Activated CD4-positive, alpha-beta memory T cell treated with anti-CD3 and anti-CD28 coated beads, Interleukin-2, amount 10 ng/mL, durations not matched to agents 7 days and 5 days (primary cell): ENCODE results near the gene EIF5AL1. TPM values are rescaled to one million over a fixed set of nuclear protein-coding genes. Genes with fewer than 3 reads are reported as not detected.
"Not testable (repeated sequence)": the region's sequence is repeated elsewhere in the genome, so short reads cannot be mapped to it uniquely, and the experiment has no call there.

ENCODE experiments used
- CTCF ChIA-PET: fragments of 350-600 bp; sonication (Branson Sonifier 250); formaldehyde crosslinking; loops from one replicate; lab custom pipeline; 2021; ENCODE audit warnings: antibody characterized with exemption, inconsistent platforms; lab: Charles Lee
- POLR2A ChIA-PET: fragments of 350-600 bp; sonication (Branson Sonifier 250); formaldehyde crosslinking; loops from one replicate; lab custom pipeline; 2021; ENCODE audit warnings: antibody characterized with exemption; lab: Charles Lee
- DNase-seq: peaks from one replicate; pipeline ENCODE4 v3.0.0-alpha.2; 2020
- H3K27ac Mint-ChIP-seq: one replicate; pipeline ENCODE4 v1.8.0; 2021; ENCODE audit warnings: mild to moderate bottlenecking, mixed read lengths
- H3K27me3 Mint-ChIP-seq: one replicate; pipeline ENCODE4 v1.8.0; 2021; ENCODE audit warnings: mixed read lengths
- H3K36me3 Mint-ChIP-seq: one replicate; pipeline ENCODE4 v1.8.0; 2021; ENCODE audit warnings: low read depth, mixed read lengths
- H3K4me1 Mint-ChIP-seq: one replicate; pipeline ENCODE4 v1.8.0; 2021; ENCODE audit warnings: mixed read lengths
- H3K4me3 Mint-ChIP-seq: one replicate; pipeline ENCODE4 v1.8.0; 2021; ENCODE audit warnings: mild to moderate bottlenecking, mixed read lengths
- H3K9me3 Mint-ChIP-seq: one replicate; pipeline ENCODE4 v1.8.0; 2021; ENCODE audit warnings: mixed read lengths
- total RNA-seq, 2 experiments: library from RNA; stranded (reverse); gene quantifications; one replicate each; pipeline ENCODE4 v1.2.3, GENCODE V29; 2021

EIF5AL1 gene
- total RNA-seq, 2 experiments from 2014 or later = 1.2 to 1.7 TPM

GRCh38 chr10:79528261-79528660, 15.9 kb downstream of the EIF5AL1 start:
- DNase-seq, H3K27me3 Mint-ChIP-seq, H3K9me3 Mint-ChIP-seq, H3K4me3 Mint-ChIP-seq, POLR2A ChIA-PET, CTCF ChIA-PET, H3K27ac Mint-ChIP-seq, H3K36me3 Mint-ChIP-seq, H3K4me1 Mint-ChIP-seq: not testable (repeated sequence)

- CTCF ChIA-PET, DNase-seq, H3K27ac Mint-ChIP-seq, POLR2A ChIA-PET, H3K27me3 Mint-ChIP-seq, H3K9me3 Mint-ChIP-seq, H3K36me3 Mint-ChIP-seq, H3K4me3 Mint-ChIP-seq, H3K4me1 Mint-ChIP-seq: not testable (repeated sequence)
Measured at GRCh38 chr10:79533142-79533902, 21.0 kb downstream of the EIF5AL1 start.

GRCh38 chr10:79533903-79534175, 21.5 kb downstream of the EIF5AL1 start:
- POLR2A ChIA-PET, DNase-seq, H3K27ac Mint-ChIP-seq, H3K9me3 Mint-ChIP-seq, H3K4me1 Mint-ChIP-seq, H3K36me3 Mint-ChIP-seq, H3K27me3 Mint-ChIP-seq, H3K4me3 Mint-ChIP-seq, CTCF ChIA-PET: not testable (repeated sequence)

- H3K9me3 Mint-ChIP-seq, H3K27me3 Mint-ChIP-seq, H3K36me3 Mint-ChIP-seq, H3K4me3 Mint-ChIP-seq, H3K27ac Mint-ChIP-seq, DNase-seq: not testable (repeated sequence)
- ChIA-PET POLR2A (interaction anchor here (1.2 kb wide), 1 partner anchor 9 kb away, joined by 3 read pairs; no protein-coding TSS in a partner anchor), CTCF (interaction anchor here (1.1 to 2.2 kb wide), 6 partner anchors 10 to 391 kb away, joined by 4 to 11 read pairs (median 6); partner anchors contain the start of gene SFTPA1)
- peaks cover 20% of the 10 kb centered on the region for H3K4me1 Mint-ChIP-seq
Measured at GRCh38 chr10:79538311-79538710, 26.0 kb downstream of the EIF5AL1 start.

- H3K27ac Mint-ChIP-seq, POLR2A ChIA-PET, H3K4me3 Mint-ChIP-seq, H3K36me3 Mint-ChIP-seq, H3K9me3 Mint-ChIP-seq, H3K27me3 Mint-ChIP-seq, DNase-seq, CTCF ChIA-PET: not testable (repeated sequence)
- H3K4me1 Mint-ChIP-seq = peaks cover 20% of the 10 kb centered on the region
Measured at GRCh38 chr10:79540930-79541329, 28.6 kb downstream of the EIF5AL1 start.

GRCh38 chr10:79542626-79543025, 30.3 kb downstream of the EIF5AL1 start:
- CTCF ChIA-PET = interaction anchor here (1.4 kb wide), 1 partner anchor 66 kb away, joined by 6 read pairs; no protein-coding TSS in a partner anchor

GRCh38 chr10:79544408-79544807, 32.1 kb downstream of the EIF5AL1 start:
- H3K27me3 Mint-ChIP-seq, CTCF ChIA-PET, DNase-seq, H3K4me3 Mint-ChIP-seq, H3K9me3 Mint-ChIP-seq, POLR2A ChIA-PET, H3K27ac Mint-ChIP-seq: not testable (repeated sequence)
- Mint-ChIP-seq H3K4me1 (peaks cover 52% of the 10 kb centered on the region), H3K36me3 (peaks cover 19% of the 10 kb centered on the region)

More at GRCh38 chr10:79542626-79543025, 30.3 kb downstream of the EIF5AL1 start:
- H3K4me3 Mint-ChIP-seq = no peak overlapping the region
- no peak overlapping the region for H3K27ac Mint-ChIP-seq
- H3K36me3 Mint-ChIP-seq = peaks cover 16% of the 10 kb centered on the region
- no peaks in the 10 kb centered on the region for H3K27me3 Mint-ChIP-seq
- H3K9me3 Mint-ChIP-seq = peaks cover 7% of the 10 kb centered on the region
- DNase-seq = no peak
- POLR2A ChIA-PET = interaction anchor here (0.6 kb wide), 1 partner anchor 511 kb away, joined by 3 read pairs; no protein-coding TSS in a partner anchor
- peaks cover 36% of the 10 kb centered on the region for H3K4me1 Mint-ChIP-seq

- H3K4me1 Mint-ChIP-seq = peaks cover 56% of the 10 kb centered on the region
- H3K27ac Mint-ChIP-seq, DNase-seq, H3K27me3 Mint-ChIP-seq, CTCF ChIA-PET, H3K4me3 Mint-ChIP-seq, H3K9me3 Mint-ChIP-seq, POLR2A ChIA-PET: not testable (repeated sequence)
- H3K36me3 Mint-ChIP-seq = peaks cover 19% of the 10 kb centered on the region
Measured at GRCh38 chr10:79544926-79545659, 32.8 kb downstream of the EIF5AL1 start.

GRCh38 chr10:79547128-79547527, 34.8 kb downstream of the EIF5AL1 start:
- POLR2A ChIA-PET = interaction anchor here (1.2 kb wide), 1 partner anchor 9 kb away, joined by 3 read pairs; no protein-coding TSS in a partner anchor

GRCh38 chr10:79547973-79548372, 35.6 kb downstream of the EIF5AL1 start:
- DNase-seq = peak; percentile 39
- Mint-ChIP-seq H3K27me3 (no peaks in the 10 kb centered on the region), H3K4me3 (no peak overlapping the region), H3K36me3 (peaks cover 19% of the 10 kb centered on the region), H3K27ac (peak overlapping the region; percentile 81), H3K9me3 (peaks cover 7% of the 10 kb centered on the region), H3K4me1 (peaks cover 47% of the 10 kb centered on the region)
- ChIA-PET POLR2A (interaction anchor here (1.2 kb wide), 1 partner anchor 10 kb away, joined by 3 read pairs; no protein-coding TSS in a partner anchor), CTCF (interaction anchor here (0.9 to 3.0 kb wide), 3 partner anchors 11 to 16 kb away, joined by 3 to 11 read pairs (median 4); no protein-coding TSS in a partner anchor)

More at GRCh38 chr10:79547128-79547527, 34.8 kb downstream of the EIF5AL1 start:
- not testable (repeated sequence) for H3K27me3 Mint-ChIP-seq, DNase-seq, H3K4me3 Mint-ChIP-seq, H3K9me3 Mint-ChIP-seq
- CTCF ChIA-PET = interaction anchor here (1.1 to 3.0 kb wide), 2 partner anchors 10 to 15 kb away, joined by 4 to 11 read pairs; no protein-coding TSS in a partner anchor
- H3K27ac Mint-ChIP-seq = peak overlapping the region; percentile 81
- H3K36me3 Mint-ChIP-seq = peaks cover 19% of the 10 kb centered on the region
- H3K4me1 Mint-ChIP-seq = peaks cover 49% of the 10 kb centered on the region

GRCh38 chr10:79552143-79552542, 39.8 kb downstream of the EIF5AL1 start:
- DNase-seq = no peak
- Mint-ChIP-seq H3K27ac (no peak overlapping the region), H3K9me3 (no peaks in the 10 kb centered on the region), H3K4me1 (peaks cover 40% of the 10 kb centered on the region), H3K27me3 (no peaks in the 10 kb centered on the region), H3K4me3 (no peak overlapping the region), H3K36me3 (peaks cover 3% of the 10 kb centered on the region)
- POLR2A ChIA-PET = no interaction called here
- CTCF ChIA-PET = interaction anchor here (0.9 kb wide), 1 partner anchor 12 kb away, joined by 3 read pairs; no protein-coding TSS in a partner anchor

- Mint-ChIP-seq H3K4me1 (peaks cover 11% of the 10 kb centered on the region), H3K4me3 (no peak overlapping the region), H3K36me3 (no peaks in the 10 kb centered on the region), H3K9me3 (no peaks in the 10 kb centered on the region), H3K27ac (no peak overlapping the region), H3K27me3 (no peaks in the 10 kb centered on the region)
- CTCF ChIA-PET = no interaction called here
- POLR2A ChIA-PET = no interaction called here
- no peak for DNase-seq
Measured at GRCh38 chr10:79555354-79556309, 43.3 kb downstream of the EIF5AL1 start.
